Prostate gland (tissue), 2 donors: Measurements from ENCODE around the gene GFRA1. TPM values are rescaled to one million over a fixed set of nuclear protein-coding genes. Genes with fewer than 3 reads are reported as not detected.

Source experiments
- DNase-seq: peaks from one replicate; pipeline ENCODE4 v3.0.0-alpha.2; 2019; ENCODE audit warnings: low spot score
- H3K27ac ChIP-seq, 2 donors: fragments of 200-600 bp; sonication (generic); 2 replicates each; pipeline ENCODE4 v1.5.1; 2017 to 2019
- H3K27me3 ChIP-seq: fragments of 200-600 bp; sonication (generic); replicated peaks from 2 replicates; pipeline ENCODE4 v1.5.1; 2019; ENCODE audit not compliant: insufficient read depth
- H3K36me3 ChIP-seq, 2 donors: fragments of 200-600 bp; sonication (generic); 1 replicate in 1 of 2; 2 replicates in 1 of 2; pipeline versions ENCODE4 v1.5.1 to v1.8.1; 2017 to 2019
- H3K4me1 ChIP-seq: fragments of 200-600 bp; sonication (generic); replicated peaks from 2 replicates; pipeline ENCODE4 v1.5.1; 2019
- H3K4me3 ChIP-seq, 2 donors: fragments of 200-600 bp; sonication (generic); 2 replicates each; pipeline ENCODE4 v1.5.1; 2017 to 2019
- H3K9me3 ChIP-seq: fragments of 200-600 bp; sonication (generic); 2 replicates; pipeline ENCODE4 v1.5.1; 2017
- CTCF ChIP-seq, 4 experiments: fragments of 200-600 bp in 2 of 4; fragments of 450-650 bp in 2 of 4; sonication (generic) in 2 of 4; IDR thresholded peaks; 1 replicate in 3 of 4; 2 replicates in 1 of 4; pipeline ENCODE4 v1.5.1; 2016 to 2019; ENCODE audit warnings: antibody characterized with exemption in 4 of 4, mild to moderate bottlenecking in 2 of 4, moderate library complexity in 2 of 4
- POLR2A ChIP-seq: fragments of 450-650 bp; IDR thresholded peaks from one replicate; pipeline ENCODE4 v1.6.1; 2016; ENCODE audit warnings: antibody characterized with exemption, mild to moderate bottlenecking
- POLR2AphosphoS5 ChIP-seq: sonication (generic); formaldehyde crosslinking; IDR thresholded peaks from one replicate; pipeline ENCODE4 v1.6.1; 2017; ENCODE audit warnings: antibody characterized with exemption
- WGBS: methylation state at CpG from one replicate; pipeline ENCODE4 v1.1.5; 2018; 5-methylcytosine and 5-hydroxymethylcytosine counted together
- intact Hi-C: fragments of 100-400 bp; cut with DNase I; formaldehyde crosslinking; loops from one replicate; pipeline ENCODE4 v1.14.2; 2022
- total RNA-seq, 2 donors: library from RNA; depleted of rRNA; stranded (reverse); fragments of >200 nt; gene quantifications; one replicate each; pipeline ENCODE4 v1.1.0, GENCODE V29; 2016

Gene GFRA1
- total RNA-seq, 2 donors from 2014 or later: 5.1 to 14.5 TPM

GRCh38 chr10:116125180-116125579, 147.8 kb downstream of the GFRA1 start:
- Histone ChIP-seq H3K4me1 (no peaks in the 10 kb centered on the region), H3K36me3 (no peaks in the 10 kb centered on the region), H3K27ac (no peak overlapping the region), H3K4me3 (no peak overlapping the region), H3K27me3 (no peaks in the 10 kb centered on the region), H3K9me3 (no peaks in the 10 kb centered on the region)
- no peak for TF ChIP-seq POLR2AphosphoS5
- TF ChIP-seq CTCF (IDR thresholded peaks at IDR 0.05): no peak
- no peak for TF ChIP-seq POLR2A
- intact Hi-C loops: no loop called here
- no peak for DNase-seq
- WGBS: 83% methylated on average over 19 of the region's 19 CpGs

- no peak overlapping the region for H3K4me3 ChIP-seq
- intact Hi-C loops: no loop called here
- WGBS: 53% methylated on average over 4 of the region's 4 CpGs
These were observed 148.2 kb downstream of the GFRA1 start for GRCh38 chr10:116124777-116125176.

GRCh38 chr10:116122664-116123063, 150.3 kb downstream of the GFRA1 start:
- DNase-seq: no peak
- no peaks in the 10 kb centered on the region for H3K36me3 ChIP-seq
- TF ChIP-seq POLR2AphosphoS5 (no peak), POLR2A (no peak), CTCF (IDR thresholded peaks at IDR 0.05) (no peak)
- peaks cover 9% of the 10 kb centered on the region for H3K27me3 ChIP-seq
- H3K4me1 ChIP-seq: no peaks in the 10 kb centered on the region
- H3K4me3 ChIP-seq: no peak overlapping the region
- intact Hi-C loops: no loop called here
- no peak overlapping the region for H3K27ac ChIP-seq
- no peaks in the 10 kb centered on the region for H3K9me3 ChIP-seq
- WGBS: 94% methylated on average over 1 of the region's 1 CpG

More at GRCh38 chr10:116124777-116125176, 148.2 kb downstream of the GFRA1 start:
- H3K36me3 ChIP-seq: no peaks in the 10 kb centered on the region
- no peaks in the 10 kb centered on the region for H3K9me3 ChIP-seq
- H3K27ac ChIP-seq: no peak overlapping the region
- no peak for TF ChIP-seq CTCF (IDR thresholded peaks at IDR 0.05)
- TF ChIP-seq POLR2AphosphoS5: no peak
- TF ChIP-seq POLR2A: no peak
- no peaks in the 10 kb centered on the region for H3K27me3 ChIP-seq
- H3K4me1 ChIP-seq: no peaks in the 10 kb centered on the region
- DNase-seq: no peak

DNA sequence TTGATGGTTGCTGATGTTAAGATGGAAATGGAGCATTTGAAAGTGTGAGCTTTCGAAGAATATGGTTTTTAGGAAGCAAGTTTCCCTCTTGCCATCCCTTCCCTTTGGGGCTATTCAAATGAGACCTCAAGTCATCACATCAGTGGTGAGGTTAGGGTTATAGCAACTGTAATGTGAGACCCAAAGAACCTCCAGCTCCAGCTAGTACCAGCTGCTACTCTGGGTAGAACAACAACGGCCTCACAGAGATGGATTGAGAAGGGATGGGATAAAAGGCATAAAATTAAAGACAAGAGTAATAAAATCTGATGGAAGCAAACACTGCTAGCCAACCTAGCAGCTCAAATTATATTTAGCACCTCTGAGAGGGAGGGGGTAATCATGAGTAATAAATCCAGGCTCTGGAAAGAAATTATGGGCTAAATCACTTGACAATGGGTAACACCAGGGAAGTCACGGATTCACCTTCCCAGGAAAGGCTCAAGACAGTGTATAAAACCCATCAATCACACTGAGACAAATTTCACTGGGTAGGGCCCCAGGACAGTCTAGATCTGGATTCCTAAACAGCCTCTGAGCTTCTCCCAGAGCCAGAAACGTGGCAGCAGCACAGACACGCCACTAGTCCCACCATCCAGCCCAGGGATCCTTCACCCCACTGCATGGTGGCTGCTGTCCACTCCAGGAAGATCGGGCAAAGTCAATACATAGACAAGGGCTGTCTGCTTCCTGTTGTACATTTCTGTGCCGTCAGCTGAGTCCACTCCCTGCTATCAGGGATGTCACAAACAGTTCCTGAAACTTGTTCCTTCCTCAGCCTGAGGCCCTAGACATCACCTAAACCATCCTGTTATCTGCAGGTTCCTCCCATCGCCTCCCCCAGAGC, 151.1 kb downstream of the GFRA1 start:
- 82% methylated on average over 8 of the region's 8 CpGs for WGBS
- Histone ChIP-seq H3K4me1 (no peaks in the 10 kb centered on the region), H3K27ac (no peak overlapping the region), H3K4me3 (no peak overlapping the region), H3K9me3 (no peaks in the 10 kb centered on the region), H3K36me3 (no peaks in the 10 kb centered on the region), H3K27me3 (peaks cover 9% of the 10 kb centered on the region)
- intact Hi-C loops: no loop called here
- TF ChIP-seq POLR2AphosphoS5 (no peak), POLR2A (no peak), CTCF (IDR thresholded peaks at IDR 0.05) (no peak)
- no peak for DNase-seq
